Fibroblast of pulmonary artery (primary cell): ENCODE measurements around the gene CD96.

Experiments used
- DNase-seq: peaks from one replicate; pipeline ENCODE4 v3.0.0-alpha.2; 2010; ENCODE audit warnings: low read depth
- H3K4me3 ChIP-seq: replicated peaks from 2 replicates; pipeline ENCODE4 v1.5.1; 2011; ENCODE audit warnings: low read depth, mild to moderate bottlenecking, control low read depth, low read length, moderate library complexity
- CTCF ChIP-seq: IDR thresholded peaks from 2 replicates; pipeline ENCODE4 v1.5.1; 2011; ENCODE audit warnings: mild to moderate bottlenecking, control low read depth, low read length, inconsistent platforms; ENCODE audit errors: missing control alignments

The CD96 gene

DNA sequence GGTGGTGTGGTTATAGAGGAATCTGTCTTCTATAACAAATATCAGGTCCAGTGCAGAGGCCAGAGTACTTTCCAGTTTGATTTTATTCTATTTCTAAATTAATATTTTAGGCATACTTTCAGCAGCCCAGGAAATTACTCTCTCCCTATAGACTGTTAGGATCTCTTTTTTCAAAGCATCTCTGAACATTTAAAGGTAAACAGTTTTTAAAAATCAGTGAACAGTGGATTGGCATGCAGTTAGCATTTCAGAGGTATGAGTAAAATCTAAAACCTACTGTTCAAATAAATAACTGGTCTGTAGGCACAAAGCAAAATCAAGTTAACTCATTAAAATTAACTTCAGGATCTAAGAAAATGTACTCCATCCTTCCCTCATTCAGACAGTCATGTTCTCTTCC lies 50.1 kb downstream of the CD96 start:
- H3K4me3 ChIP-seq: no peak overlapping the region
- DNase-seq: no peak
- TF ChIP-seq CTCF: no peak

DNA sequence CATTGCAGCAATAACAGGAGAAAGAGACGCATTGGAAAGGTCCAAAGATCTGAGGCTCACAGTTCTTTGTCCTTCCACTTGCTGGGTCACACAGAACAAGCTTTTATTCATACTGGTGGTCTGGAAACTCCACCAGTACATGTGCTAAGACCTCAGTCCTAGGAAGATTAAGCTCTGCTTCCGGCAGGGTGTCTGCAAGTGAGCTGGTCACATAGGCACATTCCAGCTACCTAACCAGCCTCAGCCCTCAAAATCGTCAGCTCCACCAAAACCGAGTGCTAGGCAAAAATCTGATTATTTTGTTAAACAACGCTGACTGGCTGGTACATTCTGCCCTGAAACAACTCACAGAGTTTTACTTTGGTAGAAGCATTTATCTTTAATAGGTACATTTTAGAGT lies 50.9 kb downstream of the CD96 start:
- H3K4me3 ChIP-seq: no peak overlapping the region
- no peak for TF ChIP-seq CTCF
- no peak for DNase-seq

- no peak for TF ChIP-seq CTCF
- DNase-seq: no peak
- H3K4me3 ChIP-seq: no peak overlapping the region
Observed at GRCh38 chr3:111593666-111594065, 51.7 kb downstream of the CD96 start.

GRCh38 chr3:111594205-111594604 lies 52.2 kb downstream of the CD96 start:
- no peak for TF ChIP-seq CTCF
- H3K4me3 ChIP-seq: no peak overlapping the region
- DNase-seq: peak; percentile 51

DNA sequence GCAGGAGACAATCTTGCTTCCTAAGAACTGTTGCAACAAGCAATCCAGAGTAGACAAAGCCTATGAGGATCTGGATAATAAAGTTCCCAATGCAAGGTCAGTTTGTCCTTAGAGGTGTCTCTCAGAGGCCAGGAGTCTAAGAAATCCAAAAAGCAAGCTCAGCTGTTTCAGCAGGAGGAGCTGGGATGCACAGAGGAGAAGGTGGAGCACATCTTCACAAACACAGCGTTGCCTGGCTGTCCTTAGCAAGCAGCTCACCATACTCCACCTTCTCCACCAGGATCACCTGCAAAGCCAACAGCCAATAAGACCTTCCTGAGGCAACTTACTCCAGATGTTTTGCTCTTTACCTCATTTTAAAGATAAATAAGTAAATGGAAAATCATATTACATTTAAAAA lies 52.8 kb downstream of the CD96 start:
- TF ChIP-seq CTCF: no peak
- H3K4me3 ChIP-seq: no peak overlapping the region
- DNase-seq: no peak

DNA sequence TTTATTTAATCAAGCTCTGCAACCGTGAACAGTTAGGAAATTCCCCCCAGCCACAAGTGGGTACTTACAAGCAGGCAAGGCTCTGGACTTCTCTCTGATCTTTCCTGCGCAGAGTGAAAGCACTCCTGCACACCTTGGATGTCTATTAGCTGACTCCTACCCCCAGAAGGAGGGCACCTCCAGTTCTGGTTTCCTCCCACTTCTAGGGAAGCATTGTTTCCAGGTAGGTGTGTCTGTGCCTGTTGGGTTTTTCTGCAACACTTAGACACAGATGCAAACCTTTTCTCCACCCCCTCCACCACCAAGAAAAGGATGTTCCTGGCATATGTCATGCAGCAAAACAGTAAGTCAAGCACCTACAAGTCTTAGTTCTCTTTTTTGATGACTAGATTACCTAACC lies 53.2 kb downstream of the CD96 start, which contains the start of gene ZBED2:
Gene ZBED2 (minus strand): TSS at position 115 of the 400 bp plus-strand sequence. CDS start 1,145 bp downstream, outside the sequence.
- DNase-seq: no peak
- TF ChIP-seq CTCF: no peak
- no peak within 1 kb of the TSS for H3K4me3 ChIP-seq

GRCh38 chr3:111596328-111596727 lies 54.3 kb downstream of the CD96 start:
- no peak overlapping the region for H3K4me3 ChIP-seq
- TF ChIP-seq CTCF: no peak
- DNase-seq: peak; percentile 16
